Islet precursor cell (in vitro differentiated cells): ENCODE data around the gene ACE2.
A peak's percentile ranks its signal among the peaks of the same experiment; 100 is the strongest.
"Not testable (repeated sequence)": the region's sequence is repeated elsewhere in the genome, so short reads cannot be mapped to it uniquely, and the experiment has no call there.

ENCODE experiments used
- DNase-seq: peaks from one replicate; pipeline ENCODE4 v3.0.0-alpha.2; 2018

The ACE2 gene

GRCh38 chrX:15600745-15601144 is at the start of gene ACE2:
ACE2 (minus strand) TSS chrX:15600960; CDS start chrX:15600911, 49 bp downstream.
- DNase-seq: no peak

DNA sequence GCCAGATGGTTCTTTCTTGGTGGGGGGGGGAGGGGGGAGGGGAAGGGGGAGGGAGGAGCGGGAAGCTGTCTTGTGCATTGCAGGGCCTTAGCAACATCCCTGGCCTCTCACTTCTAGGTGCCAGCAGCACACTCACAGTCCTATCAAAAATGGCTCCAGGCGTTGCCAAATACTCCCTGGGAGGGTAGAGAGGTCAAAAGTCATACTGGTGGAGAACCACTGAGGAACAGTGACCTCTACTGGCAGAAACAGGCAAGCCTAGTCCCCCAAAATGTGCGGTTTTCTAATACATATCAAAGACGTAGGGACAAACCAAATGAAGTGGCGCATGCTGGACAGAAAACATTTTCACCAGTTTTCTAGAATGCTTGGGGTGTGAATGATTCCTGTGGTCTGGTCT is 46.8 kb upstream of the ACE2 start:
- DNase-seq: not testable (repeated sequence)

DNA sequence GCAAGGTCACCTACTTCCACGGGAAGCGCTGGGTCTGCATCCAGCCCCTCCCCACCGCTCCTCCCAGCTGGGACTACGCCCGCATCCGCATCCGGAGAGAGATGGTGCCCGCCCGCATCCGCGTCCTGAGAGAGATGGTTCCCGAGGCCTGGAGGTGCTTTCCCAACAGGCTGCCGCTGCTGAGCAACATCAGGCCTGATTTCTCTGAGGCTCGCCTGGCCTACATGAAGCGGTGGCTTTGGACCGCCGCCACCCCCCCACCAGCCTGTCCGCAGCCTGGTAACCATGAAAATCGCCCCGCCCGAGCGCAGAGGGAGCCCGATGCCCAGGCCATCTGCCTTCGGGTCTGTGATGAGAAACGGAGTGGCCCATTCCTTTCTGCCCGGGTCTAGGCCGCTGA is 45.8 kb upstream of the ACE2 start:
- DNase-seq: no peak

- DNase-seq: no peak
Measured at GRCh38 chrX:15646031-15646430, 45.3 kb upstream of the ACE2 start.

- no peak for DNase-seq
Measured at GRCh38 chrX:15645266-15645665, 44.5 kb upstream of the ACE2 start.

- DNase-seq: no peak
Measured at GRCh38 chrX:15644560-15644872, 43.8 kb upstream of the ACE2 start.

- no peak for DNase-seq
Measured at GRCh38 chrX:15643786-15644559, 43.2 kb upstream of the ACE2 start.

- no peak for DNase-seq
Measured at GRCh38 chrX:15631637-15632036, 30.9 kb upstream of the ACE2 start.

DNA sequence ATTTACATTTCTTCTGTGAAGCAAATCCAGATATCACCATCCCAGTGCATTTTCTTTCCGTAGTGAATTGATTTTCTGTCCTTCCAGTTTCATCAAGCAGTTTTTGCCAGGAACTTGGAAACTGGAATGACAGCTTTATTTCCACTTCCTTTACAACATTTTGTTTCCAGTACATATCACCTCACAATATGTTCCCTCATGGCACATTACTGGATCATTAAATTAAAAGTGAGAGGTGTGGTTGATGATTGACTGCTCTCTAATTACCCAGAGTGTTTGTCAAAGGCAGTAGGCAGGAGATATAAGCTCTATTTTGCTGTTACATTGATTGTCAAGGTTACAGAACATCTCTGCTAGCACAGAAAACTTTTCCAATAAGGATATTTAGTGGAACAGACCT is 22.3 kb upstream of the ACE2 start:
- no peak for DNase-seq

GRCh38 chrX:15619053-15619755 is 18.4 kb upstream of the ACE2 start:
- peak; percentile 81 for DNase-seq

GRCh38 chrX:15617111-15617510 is 16.4 kb upstream of the ACE2 start:
- DNase-seq: no peak

DNA sequence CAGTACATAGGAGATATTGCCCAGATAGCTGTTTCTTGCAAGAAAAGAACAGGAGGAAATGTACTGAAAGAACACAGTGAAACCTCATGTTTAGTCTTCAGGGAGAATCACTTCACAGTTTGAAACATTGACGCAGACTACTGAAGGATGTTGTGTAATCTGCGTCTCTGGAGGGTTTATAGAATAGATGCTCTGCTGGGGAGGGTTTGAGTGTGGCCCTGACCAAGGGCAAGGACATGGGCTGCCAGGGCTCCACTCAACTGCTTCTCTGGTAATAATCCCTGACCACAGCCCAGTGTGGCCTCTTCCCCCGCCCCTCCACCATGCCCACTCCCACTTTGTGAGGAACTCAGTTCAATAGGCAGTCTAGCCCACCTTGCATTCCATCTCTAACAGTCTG is 15.8 kb upstream of the ACE2 start:
- no peak for DNase-seq

- DNase-seq: no peak
Measured at GRCh38 chrX:15607067-15607466, 6.3 kb upstream of the ACE2 start.

- DNase-seq: no peak
Measured at GRCh38 chrX:15606136-15606535, 5.4 kb upstream of the ACE2 start.

DNA sequence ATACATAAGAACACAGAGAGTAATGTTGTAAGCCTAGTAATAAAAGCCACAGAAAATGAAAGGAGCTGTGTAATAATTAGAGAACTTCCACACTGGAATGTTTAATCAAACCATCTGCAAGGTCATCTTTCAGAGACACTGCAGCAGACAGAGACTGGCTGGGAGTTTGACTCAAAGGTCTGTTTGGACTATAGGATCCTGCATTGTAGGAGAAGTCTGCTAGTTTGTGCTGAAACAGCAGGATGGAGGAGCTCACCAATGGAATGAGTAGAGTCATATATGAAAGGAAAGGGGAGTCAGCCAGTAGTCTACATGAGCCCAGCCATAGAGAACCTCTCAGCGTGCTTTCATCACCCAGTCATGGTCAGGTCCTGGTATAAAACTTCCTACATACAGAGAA is 4.5 kb upstream of the ACE2 start:
- no peak for DNase-seq

GRCh38 chrX:15602761-15603160 is 2.0 kb upstream of the ACE2 start:
- no peak for DNase-seq

DNA sequence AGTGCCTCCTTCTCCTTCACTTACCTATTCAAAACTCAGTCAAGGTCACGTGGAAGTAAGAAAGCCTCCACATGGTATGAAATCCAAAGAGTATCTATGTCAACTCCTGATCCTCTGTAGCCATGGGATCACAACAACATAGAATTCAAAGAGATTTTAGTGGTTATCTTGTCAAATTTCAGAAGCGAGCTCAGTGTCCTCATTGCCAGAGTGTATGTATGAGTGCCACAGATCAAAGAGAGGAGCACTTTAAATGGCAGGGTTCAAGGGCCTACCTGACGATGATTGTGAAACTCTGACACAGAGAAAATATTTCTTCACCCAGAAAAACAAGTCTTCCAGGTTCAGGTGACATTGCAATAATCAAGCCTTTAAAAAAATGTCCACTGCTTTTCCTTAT is 1.2 kb upstream of the ACE2 start:
- DNase-seq: no peak

GRCh38 chrX:15600049-15600448 is 711 bp downstream of the ACE2 start:
- DNase-seq: peak; percentile 61

DNA sequence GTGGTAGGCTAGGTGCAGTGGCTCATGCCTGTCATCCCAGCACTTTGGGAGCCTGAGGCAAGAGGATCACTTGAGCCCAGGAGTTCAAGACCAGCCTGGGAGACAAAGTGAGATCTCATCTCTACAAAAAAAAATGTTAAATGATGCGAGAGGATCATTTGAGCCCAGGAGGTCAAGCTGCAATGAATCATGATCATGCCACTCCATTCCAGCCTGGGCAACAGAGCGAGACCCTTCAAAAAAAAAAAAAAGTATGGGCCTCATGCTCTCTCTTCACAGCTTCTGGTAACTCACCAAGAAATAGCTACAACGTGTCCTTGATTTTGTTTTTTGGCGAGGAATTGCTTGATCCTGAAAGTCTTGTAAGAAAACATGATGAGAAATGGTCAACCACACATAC is 1.3 kb downstream of the ACE2 start:
- no peak for DNase-seq

DNA sequence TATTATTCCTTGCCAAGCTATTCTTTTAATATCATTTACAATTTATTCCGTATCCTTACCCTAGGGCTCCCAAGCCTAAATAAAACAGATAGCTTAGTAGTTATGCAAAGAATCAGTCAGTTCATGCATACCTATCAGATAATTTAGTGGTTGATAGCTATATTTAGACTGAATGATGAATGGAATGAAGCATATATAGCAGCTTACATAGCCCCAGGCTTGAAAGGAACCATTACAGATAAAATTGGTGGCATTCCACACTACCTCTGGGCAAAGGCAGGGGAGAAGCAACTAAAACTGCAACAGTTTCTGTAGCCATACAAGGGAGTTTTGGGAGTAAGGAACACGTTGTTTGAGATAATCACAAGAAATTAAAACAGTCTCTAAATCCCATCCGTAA is 2.7 kb downstream of the ACE2 start:
- no peak for DNase-seq

GRCh38 chrX:15594371-15594770 is 6.4 kb downstream of the ACE2 start:
- no peak for DNase-seq

DNA sequence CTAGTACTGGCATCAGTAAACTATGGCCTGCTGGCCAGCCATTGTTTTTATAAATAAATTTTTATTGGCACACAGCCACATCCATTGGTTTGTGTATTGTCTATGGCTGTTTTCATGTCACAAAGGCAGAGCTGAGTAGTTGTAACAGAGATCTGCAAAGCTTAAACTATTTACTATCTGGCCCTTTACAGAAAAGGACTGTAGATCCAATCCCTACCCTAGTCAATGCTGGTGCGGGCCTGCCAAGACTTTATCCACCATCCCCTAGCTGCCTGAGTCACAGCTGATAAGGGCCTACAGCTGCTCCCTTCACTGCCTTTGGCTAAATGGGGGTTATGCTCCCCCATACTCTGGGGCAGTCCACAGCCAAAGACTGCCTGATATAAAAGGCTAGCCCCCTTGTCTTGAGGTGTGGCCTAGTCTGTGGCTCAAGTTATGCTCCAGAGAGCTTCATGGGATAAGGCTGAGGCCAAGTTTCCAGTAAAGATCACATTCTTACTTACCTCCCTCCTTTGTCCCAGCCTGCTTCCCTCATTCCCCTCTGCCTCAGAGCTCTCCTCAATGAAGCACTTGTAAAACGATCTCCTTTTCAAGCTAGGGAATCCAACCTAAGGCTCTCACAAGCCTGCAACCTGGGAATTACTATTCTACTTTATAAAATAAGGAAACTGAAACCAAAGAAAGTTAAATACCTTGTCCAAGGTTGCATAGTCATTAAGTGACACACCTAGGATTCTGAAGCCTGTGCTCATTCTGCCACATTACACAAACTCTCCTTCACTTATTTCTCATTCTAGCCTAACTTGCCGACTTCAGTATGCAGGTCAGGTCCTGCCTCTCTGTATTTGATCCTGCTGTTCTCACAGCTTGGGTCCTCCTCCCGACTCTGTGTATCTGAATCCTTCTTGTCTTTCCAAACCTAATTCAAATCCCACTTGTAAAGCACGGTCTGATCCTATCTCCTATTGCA is 20.7 kb downstream of the ACE2 start:
- DNase-seq: no peak

DNA sequence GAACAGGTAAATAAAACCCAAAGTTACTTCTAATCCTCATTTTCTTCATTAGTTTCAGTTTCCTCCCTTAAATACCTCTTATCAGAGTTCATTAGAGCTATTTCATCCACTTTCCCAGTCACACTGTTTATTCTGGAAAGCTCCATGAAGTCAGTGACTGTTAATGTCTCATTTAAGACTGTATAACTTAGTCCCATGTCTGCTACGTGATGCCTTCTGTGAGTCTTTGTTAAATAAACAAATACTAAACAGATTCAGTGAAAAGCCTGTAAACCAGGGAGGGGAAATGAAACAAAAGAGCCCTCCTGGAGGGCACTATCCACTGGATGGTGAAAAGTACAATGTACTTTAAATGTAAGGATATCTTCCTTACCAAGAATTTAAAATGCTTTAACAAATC is 24.7 kb downstream of the ACE2 start:
- DNase-seq: no peak

DNA sequence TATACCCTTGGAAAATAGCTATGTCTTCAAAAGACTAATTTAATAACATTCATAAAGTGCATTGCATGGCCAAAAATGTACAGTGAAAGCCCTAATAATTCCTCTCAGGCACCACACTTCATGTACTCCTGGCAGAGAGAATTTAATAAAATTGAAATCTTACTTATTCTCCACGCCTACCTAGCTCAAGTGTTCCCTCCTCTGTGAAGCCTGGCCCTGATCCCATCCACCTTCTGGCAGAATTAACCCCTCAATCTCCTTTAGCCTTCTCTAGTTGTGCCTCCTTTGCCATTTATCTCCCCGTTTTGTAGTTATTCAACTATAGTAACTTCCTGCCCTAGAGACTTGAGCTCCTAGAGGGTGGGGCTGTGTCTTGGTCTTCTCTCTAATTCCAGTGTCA is 26.7 kb downstream of the ACE2 start:
- no peak for DNase-seq
